Measurements from ENCODE around the gene MORN3. TPM values are rescaled to one million over a fixed set of nuclear protein-coding genes. Genes with fewer than 3 reads are reported as not detected.
"Not testable (repeated sequence)": the region's sequence is repeated elsewhere in the genome, so short reads cannot be mapped to it uniquely, and the experiment has no call there.

MORN3 gene
- polyA plus RNA-seq, 2 of the 4 experiments (the other 2 are of a cell fraction), result 0.17 to 0.47 TPM

DNA sequence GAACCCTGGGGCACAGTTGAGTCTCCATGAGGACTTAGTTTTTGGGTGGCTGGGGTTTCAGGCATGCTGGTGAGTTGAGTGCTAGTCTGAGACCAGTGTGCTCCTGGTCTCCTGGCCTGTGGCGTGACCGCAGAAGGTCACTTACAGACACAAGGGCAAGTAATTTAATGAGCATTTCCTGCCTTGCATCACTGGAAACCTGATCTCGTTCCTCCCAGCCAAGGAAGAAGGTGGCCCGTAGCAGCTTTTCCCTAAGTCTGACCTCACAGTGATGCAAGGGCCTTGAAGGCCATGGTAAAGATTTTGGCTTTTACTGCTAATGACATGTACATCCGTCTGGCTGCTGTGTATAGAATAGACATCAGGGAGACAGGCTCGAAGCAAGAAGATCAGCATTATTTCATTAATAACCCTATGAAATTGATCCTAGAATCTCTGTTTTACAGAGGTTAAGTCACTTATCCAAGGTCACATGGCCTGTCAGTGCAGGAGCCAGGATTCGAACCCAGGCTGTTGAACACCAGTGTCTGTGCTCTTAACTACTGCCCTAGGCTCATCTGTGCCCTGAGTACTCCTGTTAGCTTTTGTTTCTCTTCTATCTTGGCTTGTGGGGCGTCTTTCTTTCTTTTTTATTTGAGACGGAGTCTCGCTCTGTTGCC lies 47.7 kb upstream of the MORN3 start (continued):
- TF ChIP-seq, protein P1, sequence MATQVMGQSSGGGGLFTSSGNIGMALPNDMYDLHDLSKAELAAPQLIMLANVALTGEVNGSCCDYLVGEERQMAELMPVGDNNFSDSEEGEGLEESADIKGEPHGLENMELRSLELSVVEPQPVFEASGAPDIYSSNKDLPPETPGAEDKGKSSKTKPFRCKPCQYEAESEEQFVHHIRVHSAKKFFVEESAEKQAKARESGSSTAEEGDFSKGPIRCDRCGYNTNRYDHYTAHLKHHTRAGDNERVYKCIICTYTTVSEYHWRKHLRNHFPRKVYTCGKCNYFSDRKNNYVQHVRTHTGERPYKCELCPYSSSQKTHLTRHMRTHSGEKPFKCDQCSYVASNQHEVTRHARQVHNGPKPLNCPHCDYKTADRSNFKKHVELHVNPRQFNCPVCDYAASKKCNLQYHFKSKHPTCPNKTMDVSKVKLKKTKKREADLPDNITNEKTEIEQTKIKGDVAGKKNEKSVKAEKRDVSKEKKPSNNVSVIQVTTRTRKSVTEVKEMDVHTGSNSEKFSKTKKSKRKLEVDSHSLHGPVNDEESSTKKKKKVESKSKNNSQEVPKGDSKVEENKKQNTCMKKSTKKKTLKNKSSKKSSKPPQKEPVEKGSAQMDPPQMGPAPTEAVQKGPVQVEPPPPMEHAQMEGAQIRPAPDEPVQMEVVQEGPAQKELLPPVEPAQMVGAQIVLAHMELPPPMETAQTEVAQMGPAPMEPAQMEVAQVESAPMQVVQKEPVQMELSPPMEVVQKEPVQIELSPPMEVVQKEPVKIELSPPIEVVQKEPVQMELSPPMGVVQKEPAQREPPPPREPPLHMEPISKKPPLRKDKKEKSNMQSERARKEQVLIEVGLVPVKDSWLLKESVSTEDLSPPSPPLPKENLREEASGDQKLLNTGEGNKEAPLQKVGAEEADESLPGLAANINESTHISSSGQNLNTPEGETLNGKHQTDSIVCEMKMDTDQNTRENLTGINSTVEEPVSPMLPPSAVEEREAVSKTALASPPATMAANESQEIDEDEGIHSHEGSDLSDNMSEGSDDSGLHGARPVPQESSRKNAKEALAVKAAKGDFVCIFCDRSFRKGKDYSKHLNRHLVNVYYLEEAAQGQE (IDR thresholded peaks at IDR 0.05), result no peak
- TF ChIP-seq BHLHE40 (IDR thresholded peaks at IDR 0.05; ENCODE audit: low read depth, low read length) (no peak), HOXB13 (CRISPR knock-in tag; IDR thresholded peaks at IDR 0.05; ENCODE audit: low read depth) (no peak), FOXS1 (CRISPR knock-in tag; IDR thresholded peaks at IDR 0.05) (no peak), MYC (IDR thresholded peaks at IDR 0.05; ENCODE audit: borderline replicate concordance, low read length) (no peak)

DNA sequence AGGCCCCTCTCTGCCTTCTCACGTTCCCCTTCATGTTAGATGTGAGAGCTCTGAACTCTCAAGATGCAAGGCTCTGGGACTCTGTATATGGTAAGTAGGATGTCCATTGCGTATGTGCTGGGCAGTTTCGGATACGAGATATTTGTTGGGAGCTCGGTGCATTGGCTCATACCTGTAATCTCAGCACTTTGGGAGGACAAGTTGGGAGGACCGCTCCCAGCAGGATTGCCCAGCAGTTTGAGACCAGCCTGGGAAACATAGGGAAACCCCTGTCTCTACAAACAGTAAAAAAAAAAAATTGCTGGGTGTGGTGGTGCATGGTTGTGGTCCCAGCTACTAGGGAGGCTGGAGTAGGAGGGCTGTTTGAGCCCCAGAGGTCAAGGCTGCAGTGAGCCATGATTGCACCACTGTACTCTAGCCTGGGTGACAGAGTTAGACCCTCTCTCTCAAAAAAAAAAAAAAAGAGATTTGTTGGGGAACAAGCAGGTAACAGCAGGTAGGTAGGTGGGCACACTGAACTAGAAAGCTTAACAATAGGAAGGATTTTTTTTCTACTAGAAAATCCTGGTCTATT lies 46.5 kb upstream of the MORN3 start:
- 76% methylated on average over 6 of the region's 6 CpGs for WGBS (ENCODE audit: missing lambda C conversion rate)
- no peak overlapping the region for H3K27ac ChIP-seq
- FAIRE-seq (no peak), ATAC-seq (no peak), DNase-seq (ENCODE audit: low read depth in 1 of 2, low spot score in 1 of 2) (no peak)
- no peak overlapping the region for H3K4me2 ChIP-seq
- ChIA-PET CTCF (interaction anchor here (0.9 to 2.3 kb wide), 6 partner anchors 33 to 273 kb away, joined by 3 to 7 read pairs (median 4); partner anchors contain the start of gene RHOF), POLR2A (no interaction called here)
- TF ChIP-seq ZC3H11A (IDR thresholded peaks at IDR 0.05) (no peak), JUN (IDR thresholded peaks at IDR 0.05) (no peak), HOXB13 (CRISPR knock-in tag; IDR thresholded peaks at IDR 0.05; ENCODE audit: low read depth) (no peak), MYC (IDR thresholded peaks at IDR 0.05; ENCODE audit: borderline replicate concordance, low read length) (no peak), RARB (CRISPR knock-in tag; IDR thresholded peaks at IDR 0.05) (no peak), ZSCAN20 (CRISPR knock-in tag; IDR thresholded peaks at IDR 0.05) (no peak), HOXB5 (CRISPR knock-in tag; IDR thresholded peaks at IDR 0.05) (no peak), NR3C1 (IDR thresholded peaks at IDR 0.05) (no peak), FOXS1 (CRISPR knock-in tag; IDR thresholded peaks at IDR 0.05) (no peak), RNF2 (IDR thresholded peaks at IDR 0.05; ENCODE audit: borderline replicate concordance, low read depth) (no peak)
- TF ChIP-seq, protein P2, sequence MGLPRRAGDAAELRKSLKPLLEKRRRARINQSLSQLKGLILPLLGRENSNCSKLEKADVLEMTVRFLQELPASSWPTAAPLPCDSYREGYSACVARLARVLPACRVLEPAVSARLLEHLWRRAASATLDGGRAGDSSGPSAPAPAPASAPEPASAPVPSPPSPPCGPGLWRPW (IDR thresholded peaks at IDR 0.05), result no peak
- TF ChIP-seq, protein P3, sequence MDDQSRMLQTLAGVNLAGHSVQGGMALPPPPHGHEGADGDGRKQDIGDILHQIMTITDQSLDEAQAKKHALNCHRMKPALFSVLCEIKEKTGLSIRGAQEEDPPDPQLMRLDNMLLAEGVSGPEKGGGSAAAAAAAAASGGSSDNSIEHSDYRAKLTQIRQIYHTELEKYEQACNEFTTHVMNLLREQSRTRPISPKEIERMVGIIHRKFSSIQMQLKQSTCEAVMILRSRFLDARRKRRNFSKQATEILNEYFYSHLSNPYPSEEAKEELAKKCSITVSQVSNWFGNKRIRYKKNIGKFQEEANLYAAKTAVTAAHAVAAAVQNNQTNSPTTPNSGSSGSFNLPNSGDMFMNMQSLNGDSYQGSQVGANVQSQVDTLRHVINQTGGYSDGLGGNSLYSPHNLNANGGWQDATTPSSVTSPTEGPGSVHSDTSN (IDR thresholded peaks at IDR 0.05), result no peak
- no peaks in the 10 kb centered on the region for H3K9me3 ChIP-seq
- H3K4me3 ChIP-seq, result no peak overlapping the region
- peaks cover 38% of the 10 kb centered on the region for H3K4me1 ChIP-seq

DNA sequence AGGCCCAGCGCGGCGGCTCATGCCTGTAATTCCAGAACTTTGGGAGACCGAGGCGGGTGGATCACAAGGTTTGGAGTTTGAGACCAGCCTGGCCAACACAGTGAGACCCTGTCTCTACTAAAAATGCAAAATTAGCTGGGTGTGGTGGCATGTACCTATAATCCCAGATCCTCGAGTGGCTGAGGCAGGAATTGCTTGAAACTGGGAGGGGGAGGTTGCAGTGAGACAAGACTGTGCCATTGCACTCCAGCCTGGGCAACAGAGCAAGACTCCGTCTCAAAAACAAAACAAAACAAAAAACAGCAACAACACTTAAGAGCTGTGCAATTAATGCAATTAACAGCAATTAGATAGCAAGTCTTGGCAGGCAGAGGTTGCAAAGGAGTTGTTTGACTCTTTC lies 45.6 kb upstream of the MORN3 start:
- 91% methylated on average over 7 of the region's 7 CpGs for WGBS (ENCODE audit: missing lambda C conversion rate)
- POLR2A ChIA-PET; H3K9me3 ChIP-seq; H3K4me3 ChIP-seq; ATAC-seq; H3K27ac ChIP-seq; DNase-seq (ENCODE audit: low read depth in 1 of 2, low spot score in 1 of 2); FAIRE-seq; H3K4me2 ChIP-seq: not testable (repeated sequence)
- peaks cover 32% of the 10 kb centered on the region for H3K4me1 ChIP-seq
- CTCF ChIA-PET, result interaction anchor here (1.2 to 2.3 kb wide), 4 partner anchors 32 to 81 kb away, joined by 3 to 7 read pairs (median 6); partner anchors contain the start of gene RHOF
